HG03139 (cell line): ENCODE measurements around the gene HSD17B14.
A peak's percentile ranks its signal among the peaks of the same experiment; 100 is the strongest.
"Not testable (repeated sequence)": the region's sequence is repeated elsewhere in the genome, so short reads cannot be mapped to it uniquely, and the experiment has no call there.

Experiments
- ATAC-seq: cut with Tn5 transposase; IDR thresholded peaks from one replicate; pipeline ENCODE4 v1.9.1; 2021; ENCODE audit not compliant: unreplicated experiment

HSD17B14 gene

GRCh38 chr19:48799358-48800300 is 36.7 kb downstream of the HSD17B14 start:
- ATAC-seq: no peak

- ATAC-seq: no peak
Measured at GRCh38 chr19:48798937-48799336, 37.4 kb downstream of the HSD17B14 start.

- ATAC-seq: no peak
Measured at GRCh38 chr19:48797103-48797502, 39.2 kb downstream of the HSD17B14 start.

GRCh38 chr19:48796298-48797083 is 39.8 kb downstream of the HSD17B14 start:
- no peak for ATAC-seq

GRCh38 chr19:48795685-48796070 is 40.6 kb downstream of the HSD17B14 start:
- ATAC-seq: no peak

GRCh38 chr19:48795055-48795684 is 41.1 kb downstream of the HSD17B14 start:
- ATAC-seq: peak; percentile 65

- no peak for ATAC-seq
Measured at GRCh38 chr19:48794291-48794690, 42.0 kb downstream of the HSD17B14 start.

- ATAC-seq: no peak
Measured at GRCh38 chr19:48793271-48793670, 43.0 kb downstream of the HSD17B14 start.

- not testable (repeated sequence) for ATAC-seq
Measured at GRCh38 chr19:48787331-48787730, 49.0 kb downstream of the HSD17B14 start.

GRCh38 chr19:48786422-48786821 is 49.9 kb downstream of the HSD17B14 start:
- ATAC-seq: not testable (repeated sequence)

GRCh38 chr19:48784527-48784926 is 51.8 kb downstream of the HSD17B14 start:
- no peak for ATAC-seq

GRCh38 chr19:48780631-48781391 is 55.5 kb downstream of the HSD17B14 start:
- no peak for ATAC-seq

GRCh38 chr19:48779636-48780035 is 56.7 kb downstream of the HSD17B14 start:
- no peak for ATAC-seq

- ATAC-seq: no peak
Measured at GRCh38 chr19:48777720-48778119, 58.6 kb downstream of the HSD17B14 start.

GRCh38 chr19:48777139-48777538 is 59.2 kb downstream of the HSD17B14 start:
- no peak for ATAC-seq

GRCh38 chr19:48772503-48772953 is 63.8 kb downstream of the HSD17B14 start:
- ATAC-seq: no peak

- ATAC-seq: no peak
Measured at GRCh38 chr19:48770734-48771472, 65.4 kb downstream of the HSD17B14 start.

- no peak for ATAC-seq
Measured at GRCh38 chr19:48770266-48770665, 66.0 kb downstream of the HSD17B14 start.

- ATAC-seq: no peak
Measured at GRCh38 chr19:48768994-48769713, 67.1 kb downstream of the HSD17B14 start.
